Stimulated activated CD4-positive, alpha-beta T cell treated with anti-CD3 and anti-CD28 coated beads, Interleukin-12 subunit alpha, Interleukin-12 subunit beta, amount 100 ng/mL, for 24 hours (primary cell): ENCODE results near the gene CEP170B.
"Not testable (repeated sequence)": the region's sequence is repeated elsewhere in the genome, so short reads cannot be mapped to it uniquely, and the experiment has no call there.

Experiments used
- DNase-seq, 2 experiments: peaks; one replicate each; pipeline ENCODE4 v3.0.0-alpha.2; 2020; ENCODE audit warnings: low read depth in 2 of 2

CEP170B gene

DNA sequence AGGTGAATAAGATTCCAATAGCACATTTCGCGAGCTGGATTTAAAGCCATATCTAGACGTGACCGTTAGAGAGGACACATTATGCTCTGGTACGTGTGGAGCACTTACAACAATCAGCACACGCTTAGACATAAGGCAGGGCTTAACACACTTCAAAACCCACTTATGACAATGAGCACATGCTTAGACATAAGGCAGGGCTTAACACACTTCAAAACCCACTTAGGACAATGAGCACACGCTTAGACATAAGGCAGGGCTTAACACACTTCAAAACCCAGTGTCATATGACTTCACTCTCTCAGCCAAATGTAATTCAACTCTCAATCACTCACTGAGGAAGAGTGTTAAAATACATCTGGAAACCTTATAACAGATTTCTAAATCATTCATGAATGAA is 48.4 kb downstream of the CEP170B start:
- no peak for DNase-seq

DNA sequence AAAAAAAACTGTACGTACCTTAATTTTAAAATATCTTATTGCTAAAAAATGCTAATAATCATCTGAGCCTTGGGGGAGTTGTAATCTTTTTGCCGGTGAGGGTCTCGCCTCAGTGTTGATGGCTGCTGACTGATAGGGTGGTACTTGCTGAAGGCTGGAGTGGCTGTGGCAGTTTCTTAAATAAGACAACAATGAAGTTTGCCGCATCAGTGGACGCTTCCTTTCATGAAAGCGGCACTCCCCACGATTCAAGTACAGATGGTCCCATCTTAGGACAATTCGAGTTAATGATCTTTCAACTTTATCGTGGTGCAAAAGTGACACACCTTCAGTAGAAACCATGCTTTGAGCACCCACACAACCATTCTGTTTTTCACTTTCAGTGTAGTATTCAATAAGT is 52.0 kb downstream of the CEP170B start:
- no peak for DNase-seq

DNA sequence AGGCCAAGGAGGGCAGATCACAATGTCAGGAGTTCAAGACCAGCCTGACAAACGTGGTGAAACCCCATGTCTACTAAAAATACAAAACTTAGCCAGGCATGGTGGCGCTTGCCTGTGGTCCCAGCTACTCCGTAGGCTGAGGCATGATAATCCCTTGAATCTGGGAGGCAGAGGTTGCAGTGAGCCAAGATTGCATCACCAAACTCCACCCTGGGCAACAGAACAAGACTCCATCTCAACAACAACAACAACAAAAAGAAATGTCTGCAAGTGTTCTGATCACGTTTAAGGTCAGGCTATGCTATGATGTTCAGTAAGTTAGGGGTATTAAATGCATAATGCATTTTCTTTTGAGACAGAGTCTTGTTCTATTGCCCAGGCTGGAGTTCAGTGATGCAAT is 52.9 kb downstream of the CEP170B start:
- DNase-seq: no peak

DNA sequence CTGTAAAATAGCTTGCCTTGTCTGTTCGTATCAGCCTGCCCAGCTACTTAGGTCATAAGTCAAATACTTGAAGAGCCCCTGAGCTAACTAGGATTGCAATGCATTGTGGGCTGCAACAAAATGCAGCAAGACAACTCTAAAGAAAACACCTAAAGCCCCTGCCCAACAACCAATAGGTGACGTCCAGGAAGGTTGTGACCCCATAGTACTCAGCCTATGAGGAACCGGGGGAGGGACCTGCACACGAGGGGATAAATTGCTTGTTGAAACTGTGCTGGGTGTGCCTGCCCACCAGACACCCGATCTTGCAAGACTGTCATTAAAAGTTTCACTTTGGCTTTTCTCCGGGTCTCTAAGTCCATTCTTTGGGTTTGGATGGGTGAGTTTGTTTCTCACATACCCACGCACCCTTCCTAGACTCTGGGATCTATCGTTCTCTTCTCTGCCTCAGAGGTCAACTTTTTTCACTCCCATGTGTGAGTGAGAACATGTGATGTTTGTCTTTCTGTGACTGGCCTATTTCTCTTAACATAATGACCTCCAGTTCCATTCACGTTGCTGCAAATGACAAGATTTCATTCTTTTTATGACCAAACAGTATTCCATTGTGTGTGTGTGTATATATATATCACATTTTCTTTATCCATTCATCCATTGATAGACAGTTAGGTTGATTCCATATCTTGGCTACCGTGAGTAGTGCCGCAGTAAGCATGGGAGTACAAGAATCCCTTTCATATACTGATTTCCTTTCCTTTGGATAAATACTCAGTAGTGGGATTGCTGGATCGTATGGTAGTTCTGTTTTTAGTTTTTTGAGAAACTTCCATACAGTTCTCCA is 54.3 kb downstream of the CEP170B start:
- not testable (repeated sequence) for DNase-seq

DNA sequence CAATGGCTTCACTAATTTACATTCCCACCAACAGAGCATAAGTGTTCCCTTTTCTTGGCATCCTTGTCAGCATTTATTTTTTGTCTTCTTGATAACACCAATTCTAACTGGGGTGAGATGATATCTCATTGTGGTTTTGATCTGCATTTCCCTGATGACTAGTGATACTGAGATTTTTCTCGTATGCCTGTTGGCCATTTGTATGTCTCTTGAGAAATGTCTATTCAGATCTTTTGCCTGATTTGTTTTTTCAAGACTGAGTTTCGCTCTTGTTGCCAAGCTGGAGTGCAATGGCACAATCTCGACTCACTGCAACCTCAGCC is 54.9 kb downstream of the CEP170B start:
- DNase-seq: no peak

DNA sequence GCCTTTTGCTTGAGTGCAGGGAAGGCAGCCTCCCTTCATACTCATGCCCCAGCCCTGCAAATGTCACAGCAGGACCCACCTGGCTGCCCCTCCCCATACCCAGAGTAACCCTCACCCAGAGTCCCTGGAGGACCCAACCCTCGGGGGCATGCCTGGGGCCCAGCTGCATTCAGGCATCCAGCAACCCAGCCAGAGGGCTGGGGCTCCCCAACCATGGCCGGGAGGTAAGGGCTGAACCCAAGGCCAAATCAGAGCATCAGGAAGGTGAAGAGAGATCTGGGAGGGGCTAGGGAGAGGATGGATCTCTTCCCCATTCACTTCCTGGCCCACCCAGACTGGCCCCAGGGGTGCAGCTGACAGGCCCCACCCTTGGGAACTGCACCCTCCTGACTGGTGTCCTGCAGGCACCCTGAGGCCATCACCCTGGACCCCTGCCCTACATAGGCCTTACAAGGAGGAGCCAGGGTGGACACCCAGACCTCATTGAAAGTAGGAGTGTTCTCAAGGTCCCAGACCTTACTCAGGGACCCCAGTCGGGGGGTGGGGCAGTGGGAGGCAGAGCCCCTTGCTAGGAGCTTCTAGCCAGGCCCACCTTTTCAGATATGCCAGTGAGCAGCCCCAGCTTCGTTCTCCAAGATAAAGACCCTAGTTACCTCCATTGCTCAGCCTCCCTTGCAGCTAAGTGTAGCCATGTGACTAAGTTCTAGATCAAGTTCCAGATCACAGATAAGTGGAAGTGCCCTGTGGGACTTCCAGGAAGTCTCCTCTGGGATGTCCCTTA is 58.8 kb downstream of the CEP170B start:
- no peak for DNase-seq

DNA sequence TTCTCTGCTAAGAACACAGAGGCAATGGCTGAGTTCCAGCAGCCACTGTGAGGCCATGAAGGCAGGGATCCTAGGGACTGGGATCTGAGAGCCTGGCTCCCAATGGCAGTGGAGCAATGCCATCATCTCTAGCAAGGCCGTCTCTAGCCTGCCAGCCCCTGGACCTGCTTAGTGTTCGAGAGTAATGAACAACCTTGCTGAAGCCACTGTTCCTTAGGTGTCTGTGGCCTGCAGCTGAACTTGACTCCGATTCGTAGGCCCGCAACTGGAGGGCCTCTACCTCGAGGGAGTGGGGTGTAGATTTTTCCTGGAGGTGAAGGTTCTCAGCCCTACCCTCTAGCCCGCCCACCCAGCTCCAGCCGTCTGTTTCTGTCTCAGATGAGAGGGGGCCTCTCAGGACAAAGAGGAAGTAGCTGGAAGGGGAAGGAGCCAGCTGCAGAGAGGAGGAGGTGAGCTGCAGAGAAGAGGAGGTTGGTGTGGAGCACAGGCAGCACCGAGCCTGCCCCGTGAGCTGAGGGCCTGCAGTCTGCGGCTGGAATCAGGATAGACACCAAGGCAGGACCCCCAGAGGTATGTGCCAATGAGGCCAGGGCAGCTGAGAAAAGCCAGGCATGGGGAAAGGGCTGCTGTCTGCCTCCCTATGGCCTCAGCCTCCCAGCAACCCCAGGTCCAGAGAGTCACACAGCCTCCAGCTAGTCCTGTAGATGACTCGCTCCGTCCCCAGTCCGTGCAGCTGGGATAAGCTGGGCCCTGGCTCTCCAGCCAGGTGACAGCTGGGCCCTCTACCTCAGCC is 59.5 kb downstream of the CEP170B start, which contains the start of gene PLD4:
Gene PLD4 (plus strand): TSS at position 459 of the 793 bp plus-strand sequence. CDS start 2,262 bp downstream, outside the sequence.
- DNase-seq: no peak

DNA sequence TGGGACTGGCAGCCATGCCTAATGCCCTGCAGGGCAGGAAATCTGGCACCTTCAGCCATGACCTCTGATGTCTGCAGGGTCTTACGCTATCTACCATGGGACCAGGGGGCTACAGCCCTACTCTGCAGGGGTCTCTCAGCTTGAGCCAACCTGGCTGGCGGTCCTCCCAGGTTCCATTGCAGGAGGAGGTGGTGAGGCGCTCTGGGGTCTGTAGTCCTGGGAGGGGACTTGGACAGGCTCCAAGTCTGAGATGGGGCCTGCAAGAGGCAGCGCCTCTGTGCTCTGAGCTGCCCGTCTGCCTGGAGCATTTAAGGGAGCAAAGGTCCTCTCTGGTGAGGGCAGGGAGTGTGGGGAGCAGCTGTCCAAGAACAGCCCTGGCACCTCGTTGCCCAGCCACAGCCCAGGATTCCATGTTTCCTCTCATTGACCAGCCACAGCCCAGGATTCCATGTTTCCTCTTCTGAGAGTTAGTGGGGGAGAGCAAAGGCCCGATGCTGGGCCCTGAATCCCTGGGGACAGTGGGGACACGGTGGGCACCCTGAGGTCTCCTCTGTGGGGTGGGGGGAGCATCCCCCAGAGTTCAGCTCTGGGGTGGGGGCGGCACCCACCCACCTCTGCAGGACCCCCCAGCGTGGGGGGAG is 60.3 kb downstream of the CEP170B start:
- no peak for DNase-seq

DNA sequence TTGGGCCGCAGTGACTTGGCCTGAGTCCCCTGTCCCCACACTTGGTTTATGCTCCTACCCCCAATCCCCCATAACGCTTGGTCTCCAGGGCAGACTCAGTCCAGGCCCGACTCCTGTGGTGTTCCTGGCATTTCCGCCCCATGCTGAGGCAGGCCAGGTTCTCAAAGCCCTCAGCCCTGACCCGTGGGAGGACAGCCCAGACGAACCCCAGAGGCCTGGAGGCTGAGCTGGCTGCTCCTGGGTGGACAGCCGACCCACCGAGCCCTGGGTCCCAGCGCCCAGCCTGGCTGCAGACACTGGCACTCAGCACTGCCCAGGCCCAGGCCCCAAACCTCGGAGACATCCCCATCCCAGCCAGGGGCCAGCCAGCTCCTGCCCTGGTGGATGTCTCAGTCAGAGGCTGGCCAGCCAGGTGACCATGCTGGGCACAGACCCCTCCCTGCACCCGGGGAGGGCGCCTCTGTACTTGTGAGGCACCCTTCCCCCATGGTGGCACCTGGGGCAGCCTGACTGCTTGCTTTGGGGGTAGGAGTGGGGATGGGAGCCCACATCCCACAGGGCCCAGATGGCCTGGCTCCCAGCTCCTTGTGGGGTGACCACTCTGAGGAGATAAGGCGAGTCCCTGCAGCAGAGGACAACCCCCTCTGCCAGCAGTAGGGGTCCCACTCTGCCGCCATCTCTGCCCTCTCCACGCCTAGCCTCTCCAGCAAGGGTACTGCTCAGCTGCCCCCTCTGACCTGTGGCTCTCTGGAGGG is 61.0 kb downstream of the CEP170B start:
- DNase-seq: no peak

DNA sequence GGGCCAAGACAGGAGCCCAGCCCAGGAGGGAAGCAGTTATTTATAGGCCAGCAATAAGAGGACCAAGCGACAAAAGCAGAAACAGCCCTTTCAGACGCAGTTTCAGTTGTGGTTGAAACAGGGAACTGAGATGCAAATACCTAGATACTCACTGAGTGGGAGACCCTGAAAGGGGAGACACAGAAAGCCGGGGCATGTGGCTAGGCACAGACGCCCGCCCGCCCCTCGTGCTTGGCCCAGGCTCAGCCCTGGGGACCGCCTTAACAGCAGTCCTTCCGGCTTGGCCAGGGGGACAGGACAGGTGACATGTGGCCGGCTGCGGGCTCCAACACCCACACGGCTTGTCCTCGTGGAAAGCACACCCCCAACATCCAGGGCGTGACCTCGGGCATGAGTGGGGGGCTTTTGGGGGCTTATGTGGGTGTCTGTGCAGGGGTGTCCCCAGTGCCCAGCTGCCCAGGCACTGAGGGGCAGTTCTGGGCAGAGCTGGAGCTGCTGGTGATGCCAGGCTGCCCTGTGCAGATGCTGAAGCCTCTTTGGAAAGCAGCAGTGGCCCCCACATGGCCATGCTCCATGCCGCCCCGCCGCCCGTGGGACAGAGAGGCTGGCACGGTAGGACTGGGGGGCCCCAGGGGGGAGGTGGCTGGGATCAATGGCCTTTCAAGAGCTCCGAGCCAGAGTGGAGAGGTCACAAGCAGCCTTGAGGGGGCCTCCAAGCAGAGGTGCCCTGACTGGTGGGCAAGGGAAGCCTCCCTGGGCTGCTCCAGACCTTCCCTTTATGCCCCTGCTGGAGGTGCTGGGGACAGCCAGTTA is 61.8 kb downstream of the CEP170B start:
- no peak for DNase-seq

DNA sequence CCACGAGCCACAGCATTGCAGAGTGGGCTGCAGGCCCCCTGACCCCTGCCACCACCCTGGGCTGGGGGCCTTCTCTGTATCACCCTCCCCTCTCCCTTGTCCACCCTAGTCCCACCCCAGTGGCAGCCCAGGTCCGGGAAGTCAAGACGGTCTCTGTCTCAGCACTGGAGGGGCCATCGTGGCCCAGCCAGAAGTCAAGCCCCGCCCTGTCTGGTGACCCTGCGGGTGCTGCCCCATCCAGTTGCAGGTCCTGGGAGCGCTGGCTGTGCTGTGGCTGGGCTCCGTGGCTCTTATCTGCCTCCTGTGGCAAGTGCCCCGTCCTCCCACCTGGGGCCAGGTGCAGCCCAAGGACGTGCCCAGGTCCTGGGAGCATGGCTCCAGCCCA is 62.4 kb downstream of the CEP170B start:
- no peak for DNase-seq

DNA sequence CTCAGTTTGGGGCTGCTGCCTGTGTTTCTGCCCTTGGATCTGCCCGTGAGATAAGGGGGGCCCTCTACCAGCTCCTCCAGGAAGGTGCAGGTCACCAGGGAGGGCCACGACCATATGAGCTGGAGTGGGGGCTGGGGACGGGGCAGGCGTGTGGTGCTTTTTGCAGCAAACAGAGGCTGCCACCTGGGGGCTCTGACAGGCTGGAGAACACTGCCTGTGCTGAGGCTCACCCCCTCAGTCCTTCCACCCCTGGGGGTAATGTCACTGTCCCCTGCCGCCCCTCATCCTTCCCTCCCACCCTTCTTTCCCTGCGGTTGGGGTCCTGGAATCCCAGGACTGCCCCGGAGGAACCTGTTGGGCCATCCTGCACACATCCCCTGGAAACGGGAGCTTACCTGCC is 62.8 kb downstream of the CEP170B start:
- DNase-seq: no peak

DNA sequence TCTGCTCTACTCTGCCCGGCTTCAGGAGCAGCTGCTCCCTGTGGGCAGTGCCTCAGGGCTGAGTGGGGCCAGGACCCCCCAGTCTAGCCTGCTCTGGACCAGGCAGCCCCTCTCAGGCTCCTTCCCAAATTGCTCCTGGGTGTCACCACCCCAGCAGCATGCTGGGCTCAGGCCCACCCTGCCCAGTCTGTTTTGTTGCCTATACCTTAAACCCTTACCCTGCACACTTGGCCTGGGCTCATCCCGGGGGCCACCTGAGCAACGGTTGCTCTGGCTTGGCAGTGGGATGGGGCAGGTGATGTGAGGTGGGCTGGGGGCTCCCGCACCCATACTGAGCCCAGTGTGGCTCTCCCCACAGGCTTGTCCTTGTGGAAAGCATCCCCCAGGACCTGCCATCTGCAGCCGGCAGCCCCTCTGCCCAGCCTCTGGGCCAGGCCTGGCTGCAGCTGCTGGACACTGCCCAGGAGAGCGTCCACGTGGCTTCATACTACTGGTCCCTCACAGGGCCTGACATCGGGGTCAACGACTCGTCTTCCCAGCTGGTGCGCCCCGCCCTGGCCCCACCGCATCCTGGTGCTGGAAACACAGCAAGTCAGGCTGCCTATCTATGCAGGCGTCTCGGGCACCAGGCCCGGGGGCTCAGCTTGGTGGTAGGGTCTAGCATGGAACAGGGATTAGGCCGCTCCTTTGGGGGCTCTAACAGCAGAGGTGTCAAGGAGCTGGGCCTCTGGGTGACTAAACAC is 63.5 kb downstream of the CEP170B start:
- DNase-seq: no peak

DNA sequence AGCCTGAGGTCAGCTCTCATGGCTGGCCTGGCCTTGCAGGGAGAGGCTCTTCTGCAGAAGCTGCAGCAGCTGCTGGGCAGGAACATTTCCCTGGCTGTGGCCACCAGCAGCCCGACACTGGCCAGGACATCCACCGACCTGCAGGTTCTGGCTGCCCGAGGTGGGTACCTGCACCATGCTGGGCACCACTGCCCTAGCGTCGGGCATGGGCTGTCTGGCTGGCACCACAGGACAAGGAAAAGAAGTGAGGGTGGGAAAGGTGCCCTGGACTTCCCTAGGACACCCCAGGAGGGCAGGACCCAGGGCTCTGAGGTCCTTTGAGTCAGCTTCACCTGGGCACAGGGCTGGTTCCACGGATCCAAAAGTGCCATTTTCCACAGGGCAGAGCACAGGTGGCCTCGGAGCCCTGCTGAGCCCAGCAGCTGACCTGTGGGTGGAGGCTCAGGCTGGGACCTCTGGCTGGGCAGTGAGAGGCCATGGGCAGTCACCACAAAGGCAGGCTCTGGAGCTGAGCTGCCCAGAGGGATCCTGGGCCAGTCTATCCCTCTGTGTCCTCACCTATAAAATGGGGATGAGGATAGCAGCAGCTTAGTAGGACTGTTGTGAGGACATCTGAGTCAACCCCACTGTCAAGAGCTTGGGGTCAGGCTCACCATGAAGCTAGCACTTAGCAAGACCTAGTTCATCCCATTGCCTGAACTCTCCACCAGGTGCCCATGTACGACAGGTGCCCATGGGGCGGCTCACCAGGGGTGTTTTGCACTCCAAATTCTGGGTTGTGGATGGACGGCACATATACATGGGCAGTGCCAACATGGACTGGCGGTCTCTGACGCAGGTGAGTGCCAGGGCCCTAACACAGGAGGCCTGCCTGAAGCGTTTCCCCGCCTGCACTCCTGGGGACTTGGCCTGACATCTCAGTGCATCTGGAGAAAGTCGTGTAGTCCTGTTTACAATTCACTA is 64.5 kb downstream of the CEP170B start:
- no peak for DNase-seq

DNA sequence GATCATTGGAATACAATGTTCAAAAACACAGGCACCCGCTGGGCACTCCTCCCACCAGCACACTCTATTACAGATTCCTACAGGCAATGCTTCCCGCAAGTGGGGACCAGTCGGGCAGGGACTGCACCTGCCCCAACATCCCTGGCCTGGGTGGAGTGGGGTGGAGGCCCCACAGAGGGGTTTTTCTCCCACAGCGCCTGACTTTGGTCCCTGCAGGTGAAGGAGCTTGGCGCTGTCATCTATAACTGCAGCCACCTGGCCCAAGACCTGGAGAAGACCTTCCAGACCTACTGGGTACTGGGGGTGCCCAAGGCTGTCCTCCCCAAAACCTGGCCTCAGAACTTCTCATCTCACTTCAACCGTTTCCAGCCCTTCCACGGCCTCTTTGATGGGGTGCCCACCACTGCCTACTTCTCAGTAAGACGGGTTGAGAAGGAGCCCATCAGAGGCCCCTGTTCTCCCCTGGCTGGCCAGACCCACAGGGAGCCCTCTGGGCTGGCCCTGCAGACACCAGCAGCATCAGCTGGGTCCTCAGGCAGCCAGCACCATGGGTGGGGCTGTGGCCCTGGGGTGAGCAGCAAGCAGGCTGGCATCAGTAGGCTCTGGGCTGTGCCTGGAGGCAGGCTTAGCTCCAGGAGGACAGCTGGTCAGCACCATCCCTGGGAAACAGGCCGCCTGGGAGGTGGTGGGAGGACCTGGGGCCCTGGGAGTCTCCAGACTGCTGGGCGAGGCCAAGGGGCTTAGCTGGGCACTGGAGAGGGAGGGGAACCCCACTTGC is 65.6 kb downstream of the CEP170B start:
- DNase-seq: no peak

DNA sequence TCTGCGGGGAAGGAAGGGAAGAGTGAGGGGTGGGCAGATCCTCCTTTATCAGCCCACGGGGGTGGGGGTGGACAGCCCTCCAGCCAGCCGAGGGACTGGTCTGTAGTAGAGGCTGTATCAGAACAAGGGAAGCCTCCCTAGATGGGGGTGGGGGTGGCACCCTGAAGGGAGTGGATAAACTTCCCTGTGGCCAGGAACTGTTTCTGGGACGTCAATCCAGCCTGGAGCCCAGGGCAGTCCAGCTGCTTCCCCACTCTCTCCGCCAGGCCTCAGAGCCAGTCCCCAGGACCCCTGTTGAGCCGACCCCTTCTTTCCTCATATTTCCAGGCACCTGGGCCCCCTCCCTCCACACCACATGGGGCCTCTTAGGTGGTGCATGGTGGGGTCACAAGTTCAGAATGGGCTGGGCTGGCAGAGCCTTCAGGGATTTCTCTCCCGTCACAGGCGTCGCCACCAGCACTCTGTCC is 66.3 kb downstream of the CEP170B start:
- no peak for DNase-seq
